Dermis blood vessel endothelial cell (primary cell): ENCODE results near the gene DEF6. TPM values are rescaled to one million over a fixed set of nuclear protein-coding genes. Genes with fewer than 3 reads are reported as not detected.
"Not testable (repeated sequence)": the region's sequence is repeated elsewhere in the genome, so short reads cannot be mapped to it uniquely, and the experiment has no call there.

Experiments
- DNase-seq: peaks from one replicate; pipeline ENCODE4 v3.0.0; 2010
- total RNA-seq: library from RNA; depleted of rRNA; stranded (reverse); fragments of >200 nt; gene quantifications from 2 replicates; pipeline ENCODE4 v1.2.3, GENCODE V29; 2014

DEF6 gene
- total RNA-seq, 1 donor from 2014 or later: 1.0 TPM

- no peak for DNase-seq
These were observed 13.9 kb downstream of the DEF6 start for GRCh38 chr6:35311390-35312075.

- no peak for DNase-seq
These were observed 14.6 kb downstream of the DEF6 start for GRCh38 chr6:35312076-35312800.

GRCh38 chr6:35312807-35313206 is 15.2 kb downstream of the DEF6 start:
- no peak for DNase-seq

- no peak for DNase-seq
These were observed 20.0 kb downstream of the DEF6 start for GRCh38 chr6:35317483-35318195.

- DNase-seq: peak; percentile 77
These were observed 20.9 kb downstream of the DEF6 start for GRCh38 chr6:35318196-35319171.

- no peak for DNase-seq
These were observed 21.9 kb downstream of the DEF6 start for GRCh38 chr6:35319346-35320030.

- no peak for DNase-seq
These were observed 22.4 kb downstream of the DEF6 start for GRCh38 chr6:35320031-35320410.

GRCh38 chr6:35321091-35321490 is 23.5 kb downstream of the DEF6 start:
- DNase-seq: no peak

GRCh38 chr6:35327349-35328027 is 29.9 kb downstream of the DEF6 start:
- peak; percentile 69 for DNase-seq

GRCh38 chr6:35328108-35328723 is 30.6 kb downstream of the DEF6 start:
- no peak for DNase-seq

GRCh38 chr6:35328965-35329364 is 31.3 kb downstream of the DEF6 start:
- DNase-seq: not testable (repeated sequence)

GRCh38 chr6:35330541-35331119 is 33.0 kb downstream of the DEF6 start:
- no peak for DNase-seq

GRCh38 chr6:35332074-35332887 is 34.7 kb downstream of the DEF6 start:
- DNase-seq: peak; percentile 36

GRCh38 chr6:35341557-35341956 is 43.9 kb downstream of the DEF6 start:
- DNase-seq: no peak

- peak; percentile 97 for DNase-seq
These were observed 44.9 kb downstream of the DEF6 start, which contains the start of gene PPARD for GRCh38 chr6:35342258-35343091. TSS of gene PPARD (plus strand) at chr6:35342558. CDS start at chr6:35411088, 68,530 bp downstream.

- peak; percentile 74 for DNase-seq
These were observed 45.6 kb downstream of the DEF6 start for GRCh38 chr6:35343092-35343834.

- DNase-seq: no peak
These were observed 46.4 kb downstream of the DEF6 start for GRCh38 chr6:35343835-35344550.
